NCI-H2196 (cell line): Measurements from ENCODE around the gene CDH23.

Experiments used
- DNase-seq: peaks from one replicate; lab custom pipeline; 2025; ENCODE audit not compliant: unreplicated experiment; lab: John Stamatoyannopoulos, UW

CDH23 gene

DNA sequence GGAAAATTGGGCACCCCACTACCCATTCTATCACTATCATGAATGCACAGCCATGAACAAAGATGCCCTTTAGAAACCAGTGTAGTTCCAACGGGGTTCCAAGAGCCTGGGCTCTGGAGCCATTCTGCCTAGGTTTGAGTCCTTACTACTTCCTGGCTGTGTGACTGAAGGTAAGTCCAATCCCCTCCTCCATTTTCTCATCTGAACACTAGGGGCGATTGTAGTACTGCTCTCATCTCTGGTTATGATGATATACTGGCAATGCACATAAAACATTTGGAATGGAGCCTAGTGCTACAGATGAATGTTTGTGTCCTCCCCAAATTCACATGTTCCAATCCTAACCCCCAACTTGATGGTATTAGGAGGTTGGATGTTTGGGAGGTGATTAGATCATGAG, 28.1 kb upstream of the CDH23 start:
- DNase-seq, result no peak

DNA sequence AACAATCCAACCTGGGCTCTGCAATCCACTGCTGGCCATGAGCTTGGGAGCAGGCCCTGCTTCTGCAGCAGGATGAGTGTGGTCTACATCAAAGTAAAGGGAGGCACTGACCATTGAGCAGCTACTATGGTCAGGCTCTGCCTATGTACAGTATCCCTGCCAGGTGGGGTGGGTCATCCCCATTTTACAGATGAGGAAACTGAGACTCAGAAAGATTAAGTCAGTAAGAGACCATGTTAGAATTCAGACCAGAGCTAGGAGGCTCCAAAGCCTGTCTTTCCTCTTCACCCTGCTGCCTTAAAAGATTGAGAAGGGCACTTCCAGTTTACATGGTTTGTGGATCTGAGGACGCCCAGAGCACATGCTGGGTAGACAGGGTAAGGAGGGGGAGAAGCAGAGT, 27.1 kb upstream of the CDH23 start:
- DNase-seq, result no peak

DNA sequence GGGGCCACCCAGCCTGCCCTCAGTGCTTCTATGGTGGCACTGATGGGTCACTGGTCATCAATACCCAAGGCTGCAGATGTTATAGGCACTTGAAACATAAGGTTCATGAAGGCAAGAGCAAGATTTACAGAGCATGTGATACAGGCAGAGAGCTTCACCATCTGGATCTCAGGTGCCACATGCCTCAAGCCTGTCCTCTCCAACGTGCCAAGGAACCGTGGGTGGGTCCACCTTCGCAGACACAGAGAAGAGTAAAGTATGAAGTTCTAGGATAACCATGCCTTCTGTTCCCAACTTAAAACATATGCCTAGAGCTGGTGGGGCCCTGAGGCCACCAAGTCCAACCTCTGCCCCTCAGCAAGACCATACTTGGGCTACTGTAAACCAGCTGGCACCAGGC, 26.7 kb upstream of the CDH23 start:
- no peak for DNase-seq

- DNase-seq, result no peak
Observed at GRCh38 chr10:71371750-71372166, 25.0 kb upstream of the CDH23 start.

- DNase-seq, result no peak
Observed at GRCh38 chr10:71372882-71373495, 23.7 kb upstream of the CDH23 start.

GRCh38 chr10:71374481-71375233, 22.1 kb upstream of the CDH23 start:
- no peak for DNase-seq

DNA sequence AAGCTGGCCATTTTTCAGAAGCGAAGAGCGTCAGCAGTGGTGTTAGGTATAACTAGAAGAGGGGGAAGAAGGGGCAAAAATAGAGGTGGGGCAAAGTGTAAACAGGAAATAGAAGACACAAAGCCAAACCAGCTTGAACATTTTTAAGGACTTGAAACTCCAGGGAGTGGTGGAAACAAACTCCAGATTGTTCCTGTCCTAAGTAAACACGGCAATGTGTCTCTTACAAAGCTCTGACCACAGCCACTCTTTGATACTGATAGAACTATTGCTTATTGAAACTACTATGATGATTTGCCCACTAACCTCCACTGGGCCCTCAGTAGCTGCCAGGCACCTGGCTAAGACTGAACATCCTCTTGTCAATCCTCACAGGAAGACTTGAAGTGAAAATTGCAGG, 20.8 kb upstream of the CDH23 start:
- no peak for DNase-seq

GRCh38 chr10:71378336-71379117, 18.2 kb upstream of the CDH23 start:
- no peak for DNase-seq

GRCh38 chr10:71379118-71379766, 17.5 kb upstream of the CDH23 start:
- no peak for DNase-seq

GRCh38 chr10:71380841-71381240, 15.9 kb upstream of the CDH23 start:
- DNase-seq, result no peak

- DNase-seq, result no peak
Observed at GRCh38 chr10:71381611-71382010, 15.1 kb upstream of the CDH23 start.

DNA sequence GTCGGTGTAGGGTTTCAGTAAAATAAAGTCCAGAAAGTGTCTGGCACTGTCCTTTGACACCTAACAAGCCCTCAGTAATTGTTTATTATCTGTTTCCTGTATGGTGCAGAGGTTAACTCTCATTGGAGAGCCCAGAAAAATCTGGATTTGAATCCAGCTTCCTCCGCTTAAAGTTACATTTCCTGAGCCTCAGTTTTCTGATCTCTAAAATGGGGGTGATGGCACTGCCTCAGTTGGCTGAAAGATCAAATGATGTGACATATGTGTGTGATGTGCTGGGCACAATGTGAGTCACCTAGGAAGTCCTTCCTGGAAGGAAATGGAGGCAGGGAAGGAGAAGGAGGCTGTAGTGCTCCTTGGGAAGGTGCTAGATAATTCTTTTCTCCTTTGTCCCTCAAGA, 14.7 kb upstream of the CDH23 start:
- no peak for DNase-seq

DNA sequence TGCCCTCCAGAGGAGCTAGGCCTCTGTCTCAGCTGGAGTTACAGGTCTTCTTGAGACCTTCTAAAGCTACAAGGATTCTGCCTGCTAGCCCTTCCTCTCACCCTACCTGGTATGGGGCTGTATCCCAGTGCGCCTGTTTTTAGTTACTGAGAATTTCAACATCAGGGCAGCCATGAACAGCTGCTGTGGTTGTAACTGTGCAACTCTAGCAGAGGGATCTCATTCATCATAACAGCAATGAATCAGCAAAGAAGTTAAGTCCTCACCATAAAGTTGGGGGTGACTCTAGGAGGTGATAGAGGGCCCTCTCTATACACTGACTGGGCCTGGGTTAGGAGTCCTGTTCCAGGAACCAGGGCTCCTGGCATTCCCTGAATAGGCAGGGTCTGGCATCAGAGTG, 14.0 kb upstream of the CDH23 start:
- DNase-seq, result no peak

- peak; percentile 43 for DNase-seq
Observed at GRCh38 chr10:71383972-71384687, 12.6 kb upstream of the CDH23 start.

DNA sequence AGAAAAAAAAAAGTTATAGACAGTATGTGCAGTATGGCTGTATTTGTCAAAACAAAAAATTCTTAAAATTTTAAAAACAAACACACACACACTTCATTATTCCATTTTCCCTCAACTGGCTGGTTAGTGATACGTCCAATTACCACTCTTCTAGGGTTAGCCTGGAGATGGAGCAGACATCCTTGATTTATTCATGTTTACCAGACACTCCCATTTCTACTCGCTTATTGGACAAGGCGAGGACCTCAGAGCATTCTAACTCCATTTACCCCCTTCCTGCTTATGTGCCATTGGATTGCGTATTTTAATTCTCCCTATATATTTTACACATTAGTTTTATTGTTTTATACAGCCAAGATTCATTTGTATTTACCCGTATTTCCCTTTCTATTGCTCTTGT, 8.5 kb upstream of the CDH23 start:
- DNase-seq, result no peak

- DNase-seq, result no peak
Observed at GRCh38 chr10:71388583-71389310, 8.0 kb upstream of the CDH23 start.

- no peak for DNase-seq
Observed at GRCh38 chr10:71389768-71390460, 6.8 kb upstream of the CDH23 start.

DNA sequence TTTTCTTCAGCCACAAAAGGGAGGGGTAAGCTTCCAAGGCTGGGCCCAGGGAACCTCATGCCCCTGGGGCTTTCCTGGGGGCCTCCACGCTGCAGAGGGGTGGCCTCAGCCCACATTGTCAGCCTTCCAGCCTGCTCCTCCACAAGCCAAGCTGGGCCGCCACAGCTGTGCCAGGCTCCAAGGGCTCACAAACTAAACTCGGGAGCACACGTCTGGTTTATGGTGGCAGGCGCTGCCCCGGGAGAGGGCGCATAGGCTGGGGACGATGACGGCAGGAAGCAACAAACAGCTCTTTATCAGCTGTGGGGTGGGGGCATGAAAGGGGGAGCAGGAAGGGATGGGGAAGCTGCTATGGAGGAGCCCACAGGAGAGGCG, 6.3 kb upstream of the CDH23 start:
- no peak for DNase-seq

DNA sequence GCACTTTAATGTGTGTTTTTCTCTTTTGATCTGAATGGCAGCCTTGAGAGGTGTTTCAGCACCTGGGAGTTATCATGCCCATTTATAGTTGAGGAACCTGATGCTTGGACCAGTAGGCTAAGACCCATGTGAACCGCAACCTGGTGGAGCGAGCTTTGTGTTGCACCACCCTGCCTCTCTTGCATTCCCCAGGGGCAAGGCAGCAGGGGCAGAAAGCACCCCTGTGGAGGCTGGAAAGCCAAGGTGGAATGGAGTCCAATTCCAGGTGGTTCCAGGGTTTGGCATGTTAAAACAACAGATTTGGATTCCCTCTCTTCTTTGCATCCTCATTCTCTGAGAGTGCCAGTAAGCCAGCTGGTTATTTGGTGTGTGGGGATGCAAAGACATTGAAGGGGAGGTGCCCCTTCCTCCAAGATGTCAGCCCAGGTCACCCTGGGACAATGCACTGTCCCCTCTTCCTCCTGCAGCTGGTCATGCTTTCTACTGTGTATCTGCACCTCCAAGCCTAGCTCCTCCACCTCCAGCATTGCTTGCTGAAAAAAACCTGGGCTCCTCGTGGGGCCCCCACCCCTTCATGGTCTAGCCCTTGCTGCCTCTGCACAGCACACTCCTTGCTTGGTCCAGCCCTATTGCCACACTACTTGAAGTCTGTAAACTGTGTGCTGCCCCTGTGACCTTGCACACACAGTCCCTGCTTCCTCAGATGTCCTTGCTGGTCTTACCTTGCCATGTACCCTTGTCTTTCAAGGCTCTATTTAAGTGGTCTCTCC, 5.6 kb upstream of the CDH23 start:
- DNase-seq, result no peak
